ENCODE data around the gene TIMP2. TPM values are rescaled to one million over a fixed set of nuclear protein-coding genes. Genes with fewer than 3 reads are reported as not detected.

TIMP2 gene
- total and polyA plus RNA-seq, 2 experiments from 2014 or later = 10.6 to 22.5 TPM

DNA sequence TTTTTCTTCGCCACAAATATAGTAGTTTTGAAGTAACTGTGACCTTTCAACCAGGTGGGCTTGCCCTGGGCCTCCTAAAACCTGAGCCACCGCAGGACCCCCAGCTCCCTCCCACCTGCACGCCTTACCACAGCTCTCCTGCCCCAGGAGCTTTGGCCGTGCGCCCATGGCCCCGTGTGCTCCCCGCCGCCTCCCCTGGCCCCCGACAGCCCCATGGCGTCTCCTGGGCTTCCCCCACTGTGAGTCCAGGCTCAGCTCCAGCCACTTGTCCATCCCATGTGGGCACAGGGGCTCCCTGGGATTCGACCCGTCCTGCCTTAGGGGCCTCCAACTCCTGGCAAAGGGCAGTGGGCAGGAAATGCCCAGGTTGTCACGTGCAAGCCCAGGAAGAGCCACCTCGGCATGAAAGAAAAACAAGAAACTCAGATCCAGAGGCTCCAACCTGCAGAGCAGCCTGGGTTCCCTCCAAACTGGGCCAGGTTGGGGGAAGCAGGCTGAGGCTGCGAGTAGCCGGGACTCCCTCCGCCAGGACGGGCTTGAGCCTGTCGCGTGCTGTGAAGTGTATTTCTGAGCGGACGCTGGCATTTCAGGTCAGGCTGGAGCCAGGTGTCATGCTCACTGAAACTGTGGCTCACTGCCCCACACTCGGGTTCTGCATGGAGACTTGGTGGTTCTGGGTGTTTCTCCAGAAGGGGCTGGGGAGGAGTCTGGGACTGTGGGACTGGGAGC, 48.8 kb upstream of the TIMP2 start:
- no peaks in the 10 kb centered on the region for H3K9me2 ChIP-seq (ENCODE audit: insufficient read depth)
- H3K4me3 ChIP-seq = no peak overlapping the region
- no peak overlapping the region for H3K27ac ChIP-seq (ENCODE audit: low read depth)
- H3K4me2 ChIP-seq = no peak overlapping the region
- no peaks in the 10 kb centered on the region for H4K20me1 ChIP-seq (replicated peaks; ENCODE audit: insufficient read depth)
- no peak overlapping the region for H3K27ac Mint-ChIP-seq
- 0 out of 2 replicates have a peak, but pooled peaks cover 4% of the 10 kb centered on the region for H3F3A ChIP-seq (replicated peaks; ENCODE audit: low read depth)
- H3K4me1 Mint-ChIP-seq = peaks cover 24% of the 10 kb centered on the region
- no peak overlapping the region for H2AFZ ChIP-seq
- H3K4me1 ChIP-seq (ENCODE audit: insufficient read depth) = no peaks in the 10 kb centered on the region
- H3K4me3 Mint-ChIP-seq = no peak overlapping the region
- TF ChIP-seq EZH2 (IDR thresholded peaks at IDR 0.05; ENCODE audit: low read depth, unreplicated experiment) (no peak), CREB1 (CRISPR knock-in tag; IDR thresholded peaks at IDR 0.05; ENCODE audit: low read depth) (no peak), NANOG (IDR thresholded peaks at IDR 0.05; ENCODE audit: borderline replicate concordance) (no peak), JUNB (IDR thresholded peaks at IDR 0.05; ENCODE audit: unreplicated experiment) (no peak), ZNF114 (CRISPR knock-in tag; IDR thresholded peaks at IDR 0.05) (no peak), ZNF331 (CRISPR knock-in tag; IDR thresholded peaks at IDR 0.05; ENCODE audit: low read depth) (no peak)
- TF ChIP-seq, protein P1, sequence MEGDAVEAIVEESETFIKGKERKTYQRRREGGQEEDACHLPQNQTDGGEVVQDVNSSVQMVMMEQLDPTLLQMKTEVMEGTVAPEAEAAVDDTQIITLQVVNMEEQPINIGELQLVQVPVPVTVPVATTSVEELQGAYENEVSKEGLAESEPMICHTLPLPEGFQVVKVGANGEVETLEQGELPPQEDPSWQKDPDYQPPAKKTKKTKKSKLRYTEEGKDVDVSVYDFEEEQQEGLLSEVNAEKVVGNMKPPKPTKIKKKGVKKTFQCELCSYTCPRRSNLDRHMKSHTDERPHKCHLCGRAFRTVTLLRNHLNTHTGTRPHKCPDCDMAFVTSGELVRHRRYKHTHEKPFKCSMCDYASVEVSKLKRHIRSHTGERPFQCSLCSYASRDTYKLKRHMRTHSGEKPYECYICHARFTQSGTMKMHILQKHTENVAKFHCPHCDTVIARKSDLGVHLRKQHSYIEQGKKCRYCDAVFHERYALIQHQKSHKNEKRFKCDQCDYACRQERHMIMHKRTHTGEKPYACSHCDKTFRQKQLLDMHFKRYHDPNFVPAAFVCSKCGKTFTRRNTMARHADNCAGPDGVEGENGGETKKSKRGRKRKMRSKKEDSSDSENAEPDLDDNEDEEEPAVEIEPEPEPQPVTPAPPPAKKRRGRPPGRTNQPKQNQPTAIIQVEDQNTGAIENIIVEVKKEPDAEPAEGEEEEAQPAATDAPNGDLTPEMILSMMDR (conservative IDR thresholded peaks at IDR 0.05; ENCODE audit: low read depth in 2 of 2) = no peak
- TF ChIP-seq, protein P2, sequence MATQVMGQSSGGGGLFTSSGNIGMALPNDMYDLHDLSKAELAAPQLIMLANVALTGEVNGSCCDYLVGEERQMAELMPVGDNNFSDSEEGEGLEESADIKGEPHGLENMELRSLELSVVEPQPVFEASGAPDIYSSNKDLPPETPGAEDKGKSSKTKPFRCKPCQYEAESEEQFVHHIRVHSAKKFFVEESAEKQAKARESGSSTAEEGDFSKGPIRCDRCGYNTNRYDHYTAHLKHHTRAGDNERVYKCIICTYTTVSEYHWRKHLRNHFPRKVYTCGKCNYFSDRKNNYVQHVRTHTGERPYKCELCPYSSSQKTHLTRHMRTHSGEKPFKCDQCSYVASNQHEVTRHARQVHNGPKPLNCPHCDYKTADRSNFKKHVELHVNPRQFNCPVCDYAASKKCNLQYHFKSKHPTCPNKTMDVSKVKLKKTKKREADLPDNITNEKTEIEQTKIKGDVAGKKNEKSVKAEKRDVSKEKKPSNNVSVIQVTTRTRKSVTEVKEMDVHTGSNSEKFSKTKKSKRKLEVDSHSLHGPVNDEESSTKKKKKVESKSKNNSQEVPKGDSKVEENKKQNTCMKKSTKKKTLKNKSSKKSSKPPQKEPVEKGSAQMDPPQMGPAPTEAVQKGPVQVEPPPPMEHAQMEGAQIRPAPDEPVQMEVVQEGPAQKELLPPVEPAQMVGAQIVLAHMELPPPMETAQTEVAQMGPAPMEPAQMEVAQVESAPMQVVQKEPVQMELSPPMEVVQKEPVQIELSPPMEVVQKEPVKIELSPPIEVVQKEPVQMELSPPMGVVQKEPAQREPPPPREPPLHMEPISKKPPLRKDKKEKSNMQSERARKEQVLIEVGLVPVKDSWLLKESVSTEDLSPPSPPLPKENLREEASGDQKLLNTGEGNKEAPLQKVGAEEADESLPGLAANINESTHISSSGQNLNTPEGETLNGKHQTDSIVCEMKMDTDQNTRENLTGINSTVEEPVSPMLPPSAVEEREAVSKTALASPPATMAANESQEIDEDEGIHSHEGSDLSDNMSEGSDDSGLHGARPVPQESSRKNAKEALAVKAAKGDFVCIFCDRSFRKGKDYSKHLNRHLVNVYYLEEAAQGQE (IDR thresholded peaks at IDR 0.05; ENCODE audit: unreplicated experiment) = no peak
- TF ChIP-seq, protein P3, sequence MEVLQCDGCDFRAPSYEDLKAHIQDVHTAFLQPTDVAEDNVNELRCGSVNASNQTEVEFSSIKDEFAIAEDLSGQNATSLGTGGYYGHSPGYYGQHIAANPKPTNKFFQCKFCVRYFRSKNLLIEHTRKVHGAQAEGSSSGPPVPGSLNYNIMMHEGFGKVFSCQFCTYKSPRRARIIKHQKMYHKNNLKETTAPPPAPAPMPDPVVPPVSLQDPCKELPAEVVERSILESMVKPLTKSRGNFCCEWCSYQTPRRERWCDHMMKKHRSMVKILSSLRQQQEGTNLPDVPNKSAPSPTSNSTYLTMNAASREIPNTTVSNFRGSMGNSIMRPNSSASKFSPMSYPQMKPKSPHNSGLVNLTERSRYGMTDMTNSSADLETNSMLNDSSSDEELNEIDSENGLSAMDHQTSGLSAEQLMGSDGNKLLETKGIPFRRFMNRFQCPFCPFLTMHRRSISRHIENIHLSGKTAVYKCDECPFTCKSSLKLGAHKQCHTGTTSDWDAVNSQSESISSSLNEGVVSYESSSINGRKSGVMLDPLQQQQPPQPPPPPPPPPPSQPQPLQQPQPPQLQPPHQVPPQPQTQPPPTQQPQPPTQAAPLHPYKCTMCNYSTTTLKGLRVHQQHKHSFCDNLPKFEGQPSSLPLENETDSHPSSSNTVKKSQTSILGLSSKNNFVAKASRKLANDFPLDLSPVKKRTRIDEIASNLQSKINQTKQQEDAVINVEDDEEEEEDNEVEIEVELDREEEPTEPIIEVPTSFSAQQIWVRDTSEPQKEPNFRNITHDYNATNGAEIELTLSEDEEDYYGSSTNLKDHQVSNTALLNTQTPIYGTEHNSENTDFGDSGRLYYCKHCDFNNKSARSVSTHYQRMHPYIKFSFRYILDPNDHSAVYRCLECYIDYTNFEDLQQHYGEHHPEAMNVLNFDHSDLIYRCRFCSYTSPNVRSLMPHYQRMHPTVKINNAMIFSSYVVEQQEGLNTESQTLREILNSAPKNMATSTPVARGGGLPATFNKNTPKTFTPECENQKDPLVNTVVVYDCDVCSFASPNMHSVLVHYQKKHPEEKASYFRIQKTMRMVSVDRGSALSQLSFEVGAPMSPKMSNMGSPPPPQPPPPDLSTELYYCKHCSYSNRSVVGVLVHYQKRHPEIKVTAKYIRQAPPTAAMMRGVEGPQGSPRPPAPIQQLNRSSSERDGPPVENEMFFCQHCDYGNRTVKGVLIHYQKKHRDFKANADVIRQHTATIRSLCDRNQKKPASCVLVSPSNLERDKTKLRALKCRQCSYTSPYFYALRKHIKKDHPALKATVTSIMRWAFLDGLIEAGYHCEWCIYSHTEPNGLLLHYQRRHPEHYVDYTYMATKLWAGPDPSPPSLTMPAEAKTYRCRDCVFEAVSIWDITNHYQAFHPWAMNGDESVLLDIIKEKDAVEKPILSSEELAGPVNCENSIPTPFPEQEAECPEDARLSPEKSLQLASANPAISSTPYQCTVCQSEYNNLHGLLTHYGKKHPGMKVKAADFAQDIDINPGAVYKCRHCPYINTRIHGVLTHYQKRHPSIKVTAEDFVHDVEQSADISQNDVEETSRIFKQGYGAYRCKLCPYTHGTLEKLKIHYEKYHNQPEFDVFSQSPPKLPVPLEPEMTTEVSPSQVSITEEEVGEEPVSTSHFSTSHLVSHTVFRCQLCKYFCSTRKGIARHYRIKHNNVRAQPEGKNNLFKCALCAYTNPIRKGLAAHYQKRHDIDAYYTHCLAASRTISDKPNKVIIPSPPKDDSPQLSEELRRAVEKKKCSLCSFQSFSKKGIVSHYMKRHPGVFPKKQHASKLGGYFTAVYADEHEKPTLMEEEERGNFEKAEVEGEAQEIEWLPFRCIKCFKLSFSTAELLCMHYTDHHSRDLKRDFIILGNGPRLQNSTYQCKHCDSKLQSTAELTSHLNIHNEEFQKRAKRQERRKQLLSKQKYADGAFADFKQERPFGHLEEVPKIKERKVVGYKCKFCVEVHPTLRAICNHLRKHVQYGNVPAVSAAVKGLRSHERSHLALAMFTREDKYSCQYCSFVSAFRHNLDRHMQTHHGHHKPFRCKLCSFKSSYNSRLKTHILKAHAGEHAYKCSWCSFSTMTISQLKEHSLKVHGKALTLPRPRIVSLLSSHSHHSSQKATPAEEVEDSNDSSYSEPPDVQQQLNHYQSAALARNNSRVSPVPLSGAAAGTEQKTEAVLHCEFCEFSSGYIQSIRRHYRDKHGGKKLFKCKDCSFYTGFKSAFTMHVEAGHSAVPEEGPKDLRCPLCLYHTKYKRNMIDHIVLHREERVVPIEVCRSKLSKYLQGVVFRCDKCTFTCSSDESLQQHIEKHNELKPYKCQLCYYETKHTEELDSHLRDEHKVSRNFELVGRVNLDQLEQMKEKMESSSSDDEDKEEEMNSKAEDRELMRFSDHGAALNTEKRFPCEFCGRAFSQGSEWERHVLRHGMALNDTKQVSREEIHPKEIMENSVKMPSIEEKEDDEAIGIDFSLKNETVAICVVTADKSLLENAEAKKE (CRISPR knock-in tag; IDR thresholded peaks at IDR 0.05) = no peak
- H3K79me2 ChIP-seq (replicated peaks; ENCODE audit: insufficient read depth) = no peaks in the 10 kb centered on the region
- no peak for ATAC-seq
- no peaks in the 10 kb centered on the region for H3K9me3 Mint-ChIP-seq
- peaks cover 16% of the 10 kb centered on the region for H3K27me3 Mint-ChIP-seq (ENCODE audit: insufficient read depth, low read depth, poor library complexity)
- H3K27me3 ChIP-seq (ENCODE audit: insufficient read depth) = no peaks in the 10 kb centered on the region
- H3K36me3 Mint-ChIP-seq (ENCODE audit: low read depth) = peaks cover 13% of the 10 kb centered on the region
- no peak for DNase-seq (ENCODE audit: low spot score)
- H3K36me3 ChIP-seq (ENCODE audit: insufficient read depth) = no peaks in the 10 kb centered on the region

All from GM23338 (cell line).